NCI-H128 (cell line): ENCODE measurements around the gene RAB9A.
"Not testable (repeated sequence)": the region's sequence is repeated elsewhere in the genome, so short reads cannot be mapped to it uniquely, and the experiment has no call there.

Experiments used
- DNase-seq: peaks from one replicate; lab custom pipeline; 2025; ENCODE audit not compliant: unreplicated experiment; lab: John Stamatoyannopoulos, UW

The RAB9A gene

GRCh38 chrX:13688958-13689740 lies at the start of gene RAB9A:
Gene RAB9A, plus strand, starts transcription at chrX:13689128. Its CDS starts 19,619 bp downstream, at chrX:13708747.
- DNase-seq = peak; percentile 39

GRCh38 chrX:13641684-13642083 lies 47.2 kb upstream of the RAB9A start:
- DNase-seq = not testable (repeated sequence)

GRCh38 chrX:13645464-13646153 lies 43.3 kb upstream of the RAB9A start:
- DNase-seq = no peak

- peak; percentile 50 for DNase-seq
Measured at GRCh38 chrX:13646154-13646549, 42.8 kb upstream of the RAB9A start.

- DNase-seq = no peak
Measured at GRCh38 chrX:13647709-13648212, 41.2 kb upstream of the RAB9A start.

GRCh38 chrX:13648336-13648735 lies 40.6 kb upstream of the RAB9A start:
- DNase-seq = not testable (repeated sequence)

- DNase-seq = no peak
Measured at GRCh38 chrX:13649838-13650237, 39.1 kb upstream of the RAB9A start.

- DNase-seq = no peak
Measured at GRCh38 chrX:13650318-13650717, 38.6 kb upstream of the RAB9A start.

- DNase-seq = no peak
Measured at GRCh38 chrX:13651150-13651549, 37.8 kb upstream of the RAB9A start.

- DNase-seq = no peak
Measured at GRCh38 chrX:13652287-13652793, 36.6 kb upstream of the RAB9A start.

GRCh38 chrX:13652850-13653693 lies 35.9 kb upstream of the RAB9A start, which contains the start of gene TCEANC:
Gene TCEANC, plus strand, starts transcription at chrX:13653141. Its CDS starts 9,368 bp downstream, at chrX:13662509.
- DNase-seq = peak; percentile 94

GRCh38 chrX:13654116-13654515 lies 34.8 kb upstream of the RAB9A start:
- DNase-seq = no peak

GRCh38 chrX:13655674-13656073 lies 33.3 kb upstream of the RAB9A start:
- DNase-seq = no peak

- peak; percentile 13 for DNase-seq
Measured at GRCh38 chrX:13658602-13659001, 30.3 kb upstream of the RAB9A start.

GRCh38 chrX:13659063-13659462 lies 29.9 kb upstream of the RAB9A start:
- DNase-seq = no peak

- no peak for DNase-seq
Measured at GRCh38 chrX:13661735-13662288, 27.1 kb upstream of the RAB9A start.

- no peak for DNase-seq
Measured at GRCh38 chrX:13662355-13662791, 26.6 kb upstream of the RAB9A start.

- DNase-seq = no peak
Measured at GRCh38 chrX:13664020-13664419, 24.9 kb upstream of the RAB9A start.

- DNase-seq = no peak
Measured at GRCh38 chrX:13666836-13667235, 22.1 kb upstream of the RAB9A start.

- no peak for DNase-seq
Measured at GRCh38 chrX:13667919-13668318, 21.0 kb upstream of the RAB9A start.
